ENCODE data around the gene LSAMP. TPM values are rescaled to one million over a fixed set of nuclear protein-coding genes. Genes with fewer than 3 reads are reported as not detected.

Gene LSAMP
- total RNA-seq, 4 donors from 2014 or later = 4.3 to 5.2 (median 5.0) TPM

GRCh38 chr3:116443191-116443661, 2.1 kb downstream of the LSAMP start:
- no peak for DNase-seq (ENCODE audit: low spot score in 2 of 2)
- no peak for TF ChIP-seq CTCF (IDR thresholded peaks at IDR 0.05)
- no peak for TF ChIP-seq POLR2A (IDR thresholded peaks at IDR 0.05)
- no peak for TF ChIP-seq POLR2AphosphoS5 (IDR thresholded peaks at IDR 0.05)
- no peak for TF ChIP-seq EP300 (IDR thresholded peaks at IDR 0.05)

GRCh38 chr3:116442331-116443021, 2.8 kb downstream of the LSAMP start:
- Histone ChIP-seq H3K9me3 (no peaks in the 10 kb centered on the region), H3K27me3 (peaks cover 6% of the 10 kb centered on the region)

More at GRCh38 chr3:116443191-116443661, 2.1 kb downstream of the LSAMP start:
- Histone ChIP-seq H3K9me3 (no peaks in the 10 kb centered on the region), H3K27me3 (peaks cover 6% of the 10 kb centered on the region), H3K27ac (no peak overlapping the region), H3K4me1 (no peaks in the 10 kb centered on the region), H3K4me3 (no peak overlapping the region), H3K36me3 (no peaks in the 10 kb centered on the region)
- 13% methylated on average over 4 of the region's 4 CpGs for WGBS

GRCh38 chr3:116441652-116442051, 3.6 kb downstream of the LSAMP start:
- Histone ChIP-seq H3K27ac (no peak overlapping the region), H3K9me3 (no peaks in the 10 kb centered on the region), H3K4me1 (no peaks in the 10 kb centered on the region), H3K36me3 (no peaks in the 10 kb centered on the region), H3K4me3 (no peak overlapping the region), H3K27me3 (peaks cover 6% of the 10 kb centered on the region)
- 91% methylated on average over 4 of the region's 4 CpGs for WGBS
- TF ChIP-seq POLR2AphosphoS5 (IDR thresholded peaks at IDR 0.05) = no peak
- TF ChIP-seq CTCF (IDR thresholded peaks at IDR 0.05) = no peak
- no peak for TF ChIP-seq POLR2A (IDR thresholded peaks at IDR 0.05)
- TF ChIP-seq EP300 (IDR thresholded peaks at IDR 0.05) = no peak
- no peak for DNase-seq (ENCODE audit: low spot score in 2 of 2)

More at GRCh38 chr3:116442331-116443021, 2.8 kb downstream of the LSAMP start:
- Histone ChIP-seq H3K36me3 (no peaks in the 10 kb centered on the region), H3K4me1 (no peaks in the 10 kb centered on the region), H3K4me3 (no peak overlapping the region), H3K27ac (no peak overlapping the region)
- 56% methylated on average over 5 of the region's 5 CpGs for WGBS
- DNase-seq (ENCODE audit: low spot score in 2 of 2) = no peak
- no peak for TF ChIP-seq CTCF (IDR thresholded peaks at IDR 0.05)

- peaks cover 5% of the 10 kb centered on the region for H3K27me3 ChIP-seq
- no peaks in the 10 kb centered on the region for H3K9me3 ChIP-seq
- 79% methylated on average over 2 of the region's 2 CpGs for WGBS
- no peaks in the 10 kb centered on the region for H3K36me3 ChIP-seq
- H3K27ac ChIP-seq = no peak overlapping the region
- H3K4me1 ChIP-seq = no peaks in the 10 kb centered on the region
- TF ChIP-seq POLR2A (IDR thresholded peaks at IDR 0.05) = no peak
- TF ChIP-seq CTCF (IDR thresholded peaks at IDR 0.05) = no peak
- no peak overlapping the region for H3K4me3 ChIP-seq
- DNase-seq (ENCODE audit: low spot score in 2 of 2) = no peak
These were observed 5.1 kb downstream of the LSAMP start for GRCh38 chr3:116440196-116440595.

- TF ChIP-seq POLR2AphosphoS5 (IDR thresholded peaks at IDR 0.05) = no peak
- TF ChIP-seq POLR2A (IDR thresholded peaks at IDR 0.05) = no peak
- TF ChIP-seq CTCF (IDR thresholded peaks at IDR 0.05) = no peak
- no peak for TF ChIP-seq EP300 (IDR thresholded peaks at IDR 0.05)
- H3K9me3 ChIP-seq = no peaks in the 10 kb centered on the region
- no peaks in the 10 kb centered on the region for H3K27me3 ChIP-seq
- no peaks in the 10 kb centered on the region for H3K36me3 ChIP-seq
- H3K27ac ChIP-seq = no peak overlapping the region
- H3K4me3 ChIP-seq = no peak overlapping the region
- WGBS = 90% methylated on average over 1 of the region's 1 CpG
- H3K4me1 ChIP-seq = no peaks in the 10 kb centered on the region
- DNase-seq (ENCODE audit: low spot score in 2 of 2) = no peak
These were observed 11.7 kb downstream of the LSAMP start for GRCh38 chr3:116433552-116433951.
